Measurements from ENCODE around the gene LIMS4. TPM values are rescaled to one million over a fixed set of nuclear protein-coding genes. Genes with fewer than 3 reads are reported as not detected.

Gene LIMS4
- polyA plus RNA-seq, 4 donors, result 0.46 to 1.5 (median 1.4) TPM

Other genes starting within 250 kb of the LIMS4 start
- gene RGPD6, start 104.4 kb upstream of the LIMS4 start, polyA plus RNA-seq (ENCODE audit: insufficient read length in 4 of 4), result 10 to 100 TPM; 32.3 to 46.5 (median 36.3) TPM
- gene BUB1, start 205.2 kb upstream of the LIMS4 start, polyA plus RNA-seq (ENCODE audit: insufficient read length in 4 of 4), result 10 to 100 TPM; 20.2 to 24.8 (median 23.5) TPM